ENCODE results near the gene ACER3. TPM values are rescaled to one million over a fixed set of nuclear protein-coding genes. Genes with fewer than 3 reads are reported as not detected.
"Not testable (repeated sequence)": the region's sequence is repeated elsewhere in the genome, so short reads cannot be mapped to it uniquely, and the experiment has no call there.

ACER3 gene
- total and polyA plus RNA-seq, 2 donors (not counting 1 experiment from before 2014, with no cell fraction given), result 3.3 to 12.9 TPM

- H3K4me1 ChIP-seq (ENCODE audit: control insufficient read depth in 2 of 2, insufficient read depth in 2 of 2, low read length in 2 of 2); H3K4me3 Mint-ChIP-seq; ATAC-seq (ENCODE audit: low read depth); H3K27ac ChIP-seq (ENCODE audit: low read length in 2 of 2); H3K27ac Mint-ChIP-seq; DNase-seq; H3K27me3 Mint-ChIP-seq; H3K9me3 Mint-ChIP-seq (ENCODE audit: insufficient read depth); CTCF ChIA-PET; H3K27me3 ChIP-seq (replicated peaks in 1 of 4; ENCODE audit: control extremely low read depth in 1 of 4, control insufficient read depth in 3 of 4, insufficient read depth in 4 of 4, low read length in 3 of 4); H3K4me2 ChIP-seq (replicated peaks; ENCODE audit: low read depth, low read length, poor library complexity, severe bottlenecking); H4K20me1 ChIP-seq (ENCODE audit: control insufficient read depth, insufficient read depth, low read length, poor library complexity, severe bottlenecking); H3K9ac ChIP-seq (ENCODE audit: low read length); H3K4me1 Mint-ChIP-seq; H3K9me3 ChIP-seq (ENCODE audit: control extremely low read depth in 1 of 3, control insufficient read depth in 2 of 3, insufficient read depth in 1 of 3, low read length in 2 of 3); H3K4me3 ChIP-seq (ENCODE audit: control extremely low read depth in 1 of 5, extremely low read depth in 1 of 5, insufficient read depth in 1 of 5, low read depth in 2 of 5, low read length in 4 of 5); H2AFZ ChIP-seq (ENCODE audit: insufficient read depth, low read depth, low read length, poor library complexity, severe bottlenecking); intact Hi-C loops (cut with micrococcal nuclease); POLR2A ChIA-PET; H3K36me3 ChIP-seq (replicated peaks in 1 of 2; ENCODE audit: control extremely low read depth in 1 of 2, control insufficient read depth in 1 of 2, extremely low read depth in 1 of 2, insufficient read depth in 2 of 2, low read length in 1 of 2); H3K79me2 ChIP-seq (ENCODE audit: control insufficient read depth, insufficient read depth, low read length): not testable (repeated sequence)
- 94% methylated on average over 14 of the region's 16 CpGs for WGBS (ENCODE audit: insufficient coverage)
These were observed 102.9 kb downstream of the ACER3 start for GRCh38 chr11:76963417-76964168.

- H3K27ac ChIP-seq (ENCODE audit: low read length in 2 of 2), result no peak overlapping the region
- no peak overlapping the region for H3K4me3 ChIP-seq (ENCODE audit: control extremely low read depth in 1 of 5, extremely low read depth in 1 of 5, insufficient read depth in 1 of 5, low read depth in 2 of 5, low read length in 4 of 5)
- ChIA-PET POLR2A (no interaction called here), CTCF (no interaction called here)
- Mint-ChIP-seq H3K27ac (no peak overlapping the region), H3K27me3 (no peaks in the 10 kb centered on the region), H3K9me3 (ENCODE audit: insufficient read depth) (peaks cover 8% of the 10 kb centered on the region), H3K4me3 (no peak overlapping the region), H3K4me1 (no peaks in the 10 kb centered on the region)
- no peak for DNase-seq
- H3K4me2 ChIP-seq (replicated peaks; ENCODE audit: low read depth, low read length, poor library complexity, severe bottlenecking), result no peak overlapping the region
- H3K4me1 ChIP-seq (ENCODE audit: control insufficient read depth in 2 of 2, insufficient read depth in 2 of 2, low read length in 2 of 2), result no peaks in the 10 kb centered on the region
- peaks cover under 1 to 1% of the 10 kb centered on the region in 2 experiments for H3K36me3 ChIP-seq (replicated peaks in 1 of 2; ENCODE audit: control extremely low read depth in 1 of 2, control insufficient read depth in 1 of 2, extremely low read depth in 1 of 2, insufficient read depth in 2 of 2, low read length in 1 of 2)
- ATAC-seq (ENCODE audit: low read depth), result no peak
- no peaks in the 10 kb centered on the region for H3K79me2 ChIP-seq (ENCODE audit: control insufficient read depth, insufficient read depth, low read length)
- H3K27me3 ChIP-seq (replicated peaks in 1 of 4; ENCODE audit: control extremely low read depth in 1 of 4, control insufficient read depth in 3 of 4, insufficient read depth in 4 of 4, low read length in 3 of 4), result no peaks in the 10 kb centered on the region
- H3K9ac ChIP-seq (ENCODE audit: low read length), result no peak overlapping the region
- no peaks in the 10 kb centered on the region for H4K20me1 ChIP-seq (ENCODE audit: control insufficient read depth, insufficient read depth, low read length, poor library complexity, severe bottlenecking)
- no peak overlapping the region for H2AFZ ChIP-seq (ENCODE audit: insufficient read depth, low read depth, low read length, poor library complexity, severe bottlenecking)
- peaks cover 2 to 17% (median 14%) of the 10 kb centered on the region in 3 donors for H3K9me3 ChIP-seq (ENCODE audit: control extremely low read depth in 1 of 3, control insufficient read depth in 2 of 3, insufficient read depth in 1 of 3, low read length in 2 of 3)
- intact Hi-C loops (cut with micrococcal nuclease), result no loop called here
- TF ChIP-seq CTCF (IDR thresholded peaks at IDR 0.05), result no peak
- TF ChIP-seq EZH2 (IDR thresholded peaks at IDR 0.05; ENCODE audit: borderline replicate concordance, insufficient read depth, low read depth, low read length, poor library complexity, severe bottlenecking), result no peak
These were observed 111.3 kb downstream of the ACER3 start for GRCh38 chr11:76972051-76972450.
